Suppressor macrophage treated with lipopolysaccharide for 1 hour (primary cell): ENCODE data around the gene HOXC10.
A peak's percentile ranks its signal among the peaks of the same experiment; 100 is the strongest.

Source experiments
- DNase-seq, 3 donors: peaks; one replicate each; pipeline ENCODE4 v3.0.0-alpha.2; 2020 to 2022

HOXC10 gene

DNA sequence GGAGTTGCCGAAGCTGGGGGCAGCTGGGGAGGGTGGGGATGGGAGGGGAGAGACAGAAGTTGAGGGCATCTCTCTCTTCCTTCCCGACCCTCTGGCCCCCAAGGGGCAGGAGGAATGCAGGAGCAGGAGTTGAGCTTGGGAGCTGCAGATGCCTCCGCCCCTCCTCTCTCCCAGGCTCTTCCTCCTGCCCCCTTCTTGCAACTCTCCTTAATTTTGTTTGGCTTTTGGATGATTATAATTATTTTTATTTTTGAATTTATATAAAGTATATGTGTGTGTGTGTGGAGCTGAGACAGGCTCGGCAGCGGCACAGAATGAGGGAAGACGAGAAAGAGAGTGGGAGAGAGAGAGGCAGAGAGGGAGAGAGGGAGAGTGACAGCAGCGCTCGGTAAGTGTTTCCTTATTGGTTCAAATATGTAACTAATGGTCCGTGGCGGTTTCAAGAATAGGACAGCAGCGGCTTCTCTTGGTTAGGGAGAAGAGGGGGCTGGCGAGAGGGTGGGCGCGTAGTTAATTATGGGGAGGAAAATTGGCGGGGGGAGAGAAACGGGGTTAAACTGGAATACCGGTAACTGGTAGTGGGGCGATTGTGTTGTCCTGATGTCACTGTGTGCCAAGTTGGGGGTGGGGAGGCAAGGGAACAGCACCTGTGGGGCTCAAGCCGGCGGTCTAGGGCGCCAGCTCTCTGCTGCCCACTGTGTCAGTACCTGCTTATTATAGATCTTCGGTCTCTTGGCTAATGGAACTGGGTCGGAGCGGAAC, 32.3 kb downstream of the HOXC10 start:
- no peak for DNase-seq

DNA sequence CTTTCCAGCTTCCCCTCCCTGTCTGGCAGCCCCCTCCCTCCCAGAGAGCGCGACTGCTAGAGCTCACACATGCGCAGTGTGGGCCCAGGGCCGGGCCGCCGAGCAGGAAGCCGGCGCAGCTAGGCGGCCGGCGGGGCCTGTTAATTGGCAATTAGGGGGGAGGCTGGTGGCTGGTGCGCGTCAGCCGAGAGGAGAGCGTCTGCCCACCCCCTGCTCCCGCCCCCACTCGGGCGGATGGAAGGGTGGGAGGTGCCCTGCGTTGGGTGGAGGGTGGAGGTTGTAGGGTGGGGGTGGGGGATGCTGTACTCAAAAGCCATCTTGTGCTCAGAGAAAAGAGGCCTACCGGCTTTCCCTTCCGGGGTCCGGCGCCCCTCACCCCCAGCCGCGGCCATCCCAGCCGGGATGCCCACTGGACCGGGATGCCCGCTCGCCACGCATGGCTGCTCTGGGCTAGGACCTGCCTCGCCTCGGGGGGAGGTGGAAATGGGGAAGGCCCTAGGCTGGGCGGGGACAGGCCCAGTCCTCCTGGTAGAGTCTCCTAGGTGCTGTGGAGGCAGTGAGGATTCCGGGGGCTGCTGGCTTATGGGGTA, 33.0 kb downstream of the HOXC10 start:
- DNase-seq: peak in 1 of 3 donors; percentile 58

DNA sequence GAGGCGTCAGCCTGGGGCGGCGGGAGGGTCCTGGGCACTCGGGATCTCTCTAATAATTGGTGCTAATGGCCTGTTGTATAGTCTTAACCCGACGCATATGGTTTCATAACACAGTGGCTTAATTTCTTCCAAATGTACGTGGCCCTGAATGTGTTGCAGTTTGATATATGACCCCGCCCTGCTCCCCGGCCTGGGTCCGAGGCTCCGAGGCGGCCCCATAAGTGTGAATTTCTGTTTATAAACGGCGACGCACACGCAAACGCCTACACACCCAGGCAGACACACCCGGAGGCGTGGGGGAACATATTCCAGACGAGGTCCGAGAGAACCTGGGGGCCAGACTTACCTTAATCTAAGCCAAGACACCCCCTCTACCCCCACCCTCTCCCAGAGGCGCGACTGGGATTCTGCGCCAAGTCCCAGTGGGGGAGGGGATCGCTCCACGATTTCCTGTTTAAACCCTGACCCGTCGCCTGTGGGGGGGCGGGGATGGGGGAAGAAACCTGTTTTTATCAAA, 33.6 kb downstream of the HOXC10 start:
- DNase-seq: no peak

DNA sequence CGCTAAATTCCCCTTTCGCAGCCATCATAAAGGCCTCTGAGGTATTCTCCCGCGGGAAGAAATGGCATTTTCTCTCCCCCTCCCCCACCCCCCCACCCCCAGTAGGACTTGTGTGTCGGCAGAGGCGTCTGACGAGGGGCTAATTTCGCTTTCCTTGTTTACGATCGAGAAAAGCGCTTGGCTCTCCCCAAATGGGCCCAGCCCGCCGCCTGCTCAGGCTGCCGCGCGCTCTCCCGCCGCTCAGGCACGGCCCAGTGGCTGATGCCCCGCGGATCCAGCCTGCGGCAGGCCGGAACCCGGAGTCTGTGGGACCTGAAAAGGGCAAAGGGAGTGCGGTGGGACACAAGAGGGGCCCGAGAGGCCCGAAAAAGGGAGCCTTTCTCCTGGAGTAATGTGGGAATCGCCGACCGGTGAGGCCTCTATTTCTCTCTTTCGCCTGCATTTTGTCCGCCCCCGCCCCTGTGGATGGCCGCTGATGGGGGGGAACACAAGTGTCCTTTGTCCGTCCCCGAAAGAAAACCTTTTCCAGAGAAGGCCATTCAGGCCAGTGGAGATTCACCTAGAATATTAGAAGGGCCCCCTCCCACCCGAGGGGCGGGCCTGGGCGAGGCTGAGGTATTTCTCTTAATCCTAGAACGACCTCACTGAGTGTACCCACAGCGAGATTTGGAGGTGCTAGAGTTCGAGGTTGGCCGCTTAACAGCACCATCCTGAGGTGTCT, 34.3 kb downstream of the HOXC10 start:
- no peak for DNase-seq

DNA sequence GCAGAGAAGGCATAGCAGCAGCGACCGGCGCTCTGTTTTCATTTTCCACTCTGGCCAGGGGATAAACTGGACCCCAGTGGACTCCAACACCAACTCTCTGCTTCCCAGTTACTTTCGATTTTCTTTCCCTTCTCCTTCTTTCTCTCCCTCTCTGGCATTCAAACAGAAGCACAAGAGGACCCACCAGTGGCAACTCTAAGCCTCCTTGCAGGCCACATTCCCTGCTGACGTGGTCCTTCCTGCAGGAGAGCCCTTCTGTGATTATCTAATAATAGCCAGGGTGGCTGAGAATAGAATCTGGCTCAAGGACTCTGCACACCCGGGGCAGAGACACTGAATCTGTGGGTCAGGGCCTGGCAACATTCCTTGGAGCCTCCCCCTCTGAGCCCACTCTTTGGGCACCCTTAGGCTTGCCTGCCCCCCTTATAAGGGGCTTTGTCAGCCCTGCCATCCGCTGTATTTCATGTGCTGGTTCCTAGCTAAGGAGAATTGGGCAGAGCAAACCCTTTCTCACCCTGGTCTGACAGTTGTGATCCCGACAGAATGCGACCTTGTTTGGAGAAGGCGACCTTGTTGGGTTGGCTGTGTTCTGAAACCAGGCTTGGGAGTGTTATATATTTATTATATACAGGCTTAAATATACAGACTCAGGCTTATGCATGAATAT, 35.1 kb downstream of the HOXC10 start:
- no peak for DNase-seq

DNA sequence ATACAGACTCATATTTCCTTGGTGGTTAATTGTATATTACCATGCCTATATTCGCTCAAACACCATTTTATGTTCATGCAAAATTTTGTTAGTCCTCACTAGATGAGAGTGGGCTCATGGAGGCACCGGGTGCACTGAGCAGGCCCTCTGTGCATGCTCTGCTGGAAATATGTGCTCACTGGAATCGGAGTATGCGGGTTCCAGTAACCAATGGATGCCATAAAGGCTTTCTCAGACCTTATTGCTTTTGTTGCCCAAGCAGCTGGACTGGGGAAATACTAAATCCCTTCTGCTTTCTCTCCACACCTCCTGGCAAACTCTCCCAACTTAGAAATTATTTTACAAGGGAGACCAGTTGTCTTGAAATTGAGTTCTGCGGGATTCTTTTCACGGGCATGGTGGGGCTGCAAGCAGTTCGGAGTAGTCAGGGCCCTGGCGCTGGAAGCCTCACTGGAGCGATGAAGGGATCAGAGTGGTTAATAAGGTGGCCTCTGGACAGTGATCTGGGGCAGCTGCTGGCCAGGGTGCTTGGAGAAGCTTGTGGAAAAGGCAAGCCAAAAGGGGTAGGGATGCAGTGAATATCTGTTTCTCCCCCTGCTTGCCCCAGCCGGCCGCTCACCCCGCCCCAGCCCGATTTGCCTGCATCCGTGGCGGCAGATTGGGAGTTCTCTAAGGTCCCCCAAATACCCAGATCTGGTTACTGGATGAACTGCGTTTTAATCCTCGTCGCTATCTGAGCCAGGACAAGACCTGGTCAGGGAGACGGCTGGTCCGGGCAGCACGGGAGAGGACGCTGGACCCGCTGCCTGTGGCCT, 35.9 kb downstream of the HOXC10 start:
- DNase-seq: no peak

DNA sequence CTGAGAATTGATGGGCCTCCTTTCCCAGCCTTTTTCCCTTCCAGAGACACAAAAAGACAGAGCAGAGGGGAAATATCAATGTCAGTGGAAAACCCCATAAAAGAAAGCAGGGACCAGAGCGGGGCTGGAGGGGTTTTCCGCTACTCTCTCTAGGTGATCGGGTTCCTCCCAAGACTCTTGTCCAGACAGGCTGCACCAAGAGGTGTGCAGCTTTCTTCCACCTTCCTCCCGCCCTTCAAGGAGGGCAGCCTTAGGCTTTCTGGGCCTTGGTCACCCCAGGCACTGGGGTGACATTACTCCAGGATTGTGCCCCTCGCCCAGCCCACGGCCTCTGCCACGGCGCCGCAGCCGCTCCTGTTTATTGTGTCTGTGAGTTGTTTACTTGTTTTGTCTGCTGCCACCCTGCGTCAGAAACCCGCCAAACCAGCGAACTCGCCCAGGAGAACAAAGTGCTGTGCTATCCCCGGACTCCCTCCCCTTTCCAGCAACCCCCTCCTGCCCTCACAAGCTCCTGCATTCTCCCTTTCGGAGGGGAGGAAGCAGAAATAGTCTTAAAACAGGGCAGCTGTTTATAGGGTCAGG, 36.6 kb downstream of the HOXC10 start:
- no peak for DNase-seq

DNA sequence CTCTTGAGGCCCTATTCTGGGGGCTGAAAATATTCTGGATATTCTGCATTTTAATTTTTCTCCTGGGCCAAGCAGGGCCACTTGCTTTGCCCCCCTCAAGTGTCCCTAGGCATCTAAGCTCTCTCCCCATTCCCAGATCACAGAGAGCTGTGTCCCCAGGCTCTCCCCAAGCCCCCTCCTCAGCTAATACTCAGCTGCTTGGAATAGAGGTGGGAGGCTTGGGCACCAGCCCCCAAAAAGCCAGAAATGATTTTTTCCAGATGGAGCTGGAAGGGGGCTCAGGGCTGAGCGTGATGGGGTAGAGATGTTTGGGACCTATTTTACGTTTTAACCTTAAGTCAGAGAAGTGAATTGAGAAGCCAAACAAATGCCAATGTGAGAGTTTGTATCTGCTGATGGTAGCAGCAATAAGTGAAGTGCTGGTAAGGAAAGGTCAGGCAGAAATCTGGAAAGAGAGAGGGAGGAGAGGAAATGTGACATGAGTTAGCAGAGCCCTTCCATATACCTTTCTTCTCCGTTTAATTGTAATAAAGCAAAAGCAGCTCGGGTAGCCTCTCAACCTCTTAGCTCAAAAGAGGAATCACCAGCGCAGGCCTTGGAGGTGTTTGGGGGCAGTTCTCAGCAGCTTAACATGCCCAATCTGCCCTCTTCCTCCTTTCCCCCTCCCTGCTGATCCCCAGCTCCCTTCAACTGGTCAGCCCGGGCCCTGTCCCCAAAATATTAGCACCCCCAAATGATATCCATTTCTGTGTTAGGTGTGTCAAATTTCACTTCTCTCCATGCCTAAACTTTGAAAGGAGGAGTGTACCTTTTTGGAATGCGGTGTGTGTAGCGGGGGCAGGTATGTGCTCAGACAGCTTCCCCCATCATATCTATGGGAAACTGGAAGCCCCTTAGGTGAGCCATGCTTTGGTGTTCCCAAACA, 38.3 kb downstream of the HOXC10 start:
- DNase-seq: no peak

DNA sequence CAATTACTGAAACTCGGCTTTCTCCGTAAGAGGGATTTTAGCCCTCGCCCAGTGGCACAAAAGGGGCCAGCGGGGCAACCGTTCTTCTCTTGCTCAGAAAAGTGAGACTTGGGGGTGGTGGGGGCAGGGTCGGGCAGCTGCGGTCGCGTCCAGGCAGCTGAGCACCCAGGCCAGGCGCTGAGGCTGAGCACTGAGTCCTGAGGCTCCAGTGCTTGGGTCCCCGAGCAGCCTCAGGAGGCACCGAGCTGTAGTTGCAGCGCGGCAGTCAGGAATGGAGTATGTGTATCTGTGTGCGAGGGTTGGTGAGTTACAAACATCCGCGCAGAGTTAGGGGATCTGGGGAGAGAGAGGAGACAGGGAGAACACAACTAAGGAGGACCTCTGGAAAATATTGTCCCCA, 39.2 kb downstream of the HOXC10 start:
- DNase-seq: no peak

DNA sequence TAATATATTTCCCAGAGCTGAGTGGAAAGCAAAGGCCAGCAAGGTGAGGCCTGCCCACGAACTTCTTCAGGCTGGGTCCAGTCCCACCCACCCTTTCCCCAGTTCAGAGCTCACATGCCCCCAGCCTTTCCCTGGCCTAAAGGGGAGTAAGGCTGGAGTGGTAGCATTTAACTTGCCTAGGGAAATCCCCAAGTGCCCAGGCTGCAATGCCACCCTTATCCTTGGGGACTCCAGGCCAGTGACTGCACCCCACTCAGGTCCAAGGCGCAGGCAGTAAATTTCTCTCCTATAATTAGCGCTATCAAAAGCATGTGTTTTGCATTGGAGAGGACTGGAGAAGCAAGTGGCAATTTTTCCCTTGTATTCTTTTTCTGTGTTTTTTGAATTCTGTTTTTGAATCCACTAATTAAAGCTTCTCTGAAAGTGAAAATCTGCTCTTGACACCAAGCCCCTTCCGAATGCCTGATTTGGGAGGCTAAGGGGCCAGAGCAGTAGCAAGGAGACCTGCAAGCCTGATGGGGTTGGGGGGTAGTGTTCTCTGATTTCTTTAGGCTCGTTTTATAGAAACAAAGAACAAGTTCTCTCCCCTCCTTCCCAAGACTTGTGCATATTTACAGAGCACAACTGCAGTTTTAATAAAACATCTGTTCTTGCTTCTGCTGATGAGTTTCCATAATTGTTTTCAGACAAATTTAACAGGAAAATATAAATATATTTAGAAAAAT, 39.8 kb downstream of the HOXC10 start:
- no peak for DNase-seq

DNA sequence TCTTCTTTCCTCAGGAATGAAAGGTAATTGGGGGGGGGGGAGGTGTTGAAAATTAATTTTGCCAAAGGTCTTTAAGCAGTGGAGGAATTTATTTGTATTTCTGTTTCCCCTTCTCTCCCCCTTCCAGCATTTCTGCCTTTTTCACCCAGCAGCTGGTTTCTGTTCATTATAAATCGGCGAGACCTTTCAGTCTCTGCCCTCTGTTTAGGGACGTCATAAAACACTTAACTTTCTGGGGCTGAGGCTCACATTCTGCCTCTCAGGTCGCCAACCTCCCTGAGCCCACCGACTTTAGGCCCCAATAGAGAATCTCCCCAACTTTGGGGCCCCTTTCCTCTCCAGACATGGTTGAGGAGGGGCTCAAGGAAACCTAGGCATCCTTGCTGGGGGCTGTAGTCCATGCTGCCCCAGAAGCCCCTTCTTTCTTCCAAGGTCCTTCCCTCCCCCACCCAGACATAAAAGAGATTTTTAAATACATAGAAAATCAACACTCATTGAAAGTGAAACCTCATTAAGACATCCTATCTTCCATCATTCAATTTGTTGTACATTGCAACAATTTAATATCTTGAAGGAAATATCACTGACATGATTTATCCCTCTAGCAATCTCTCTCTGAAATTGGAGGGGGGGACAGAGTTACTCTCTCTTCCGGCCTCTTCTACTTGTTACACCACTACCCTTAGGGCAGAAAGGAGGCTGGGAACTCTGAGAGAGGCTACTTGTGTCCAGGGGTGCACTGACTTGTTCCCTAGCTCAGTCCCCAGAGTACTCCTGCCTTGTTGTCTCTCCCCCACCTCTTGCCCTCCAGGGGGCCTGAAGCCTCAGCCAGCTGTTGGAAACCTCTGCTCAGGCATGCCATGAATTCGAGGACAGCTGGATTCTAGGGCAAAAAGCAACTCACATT, 40.8 kb downstream of the HOXC10 start:
- no peak for DNase-seq

DNA sequence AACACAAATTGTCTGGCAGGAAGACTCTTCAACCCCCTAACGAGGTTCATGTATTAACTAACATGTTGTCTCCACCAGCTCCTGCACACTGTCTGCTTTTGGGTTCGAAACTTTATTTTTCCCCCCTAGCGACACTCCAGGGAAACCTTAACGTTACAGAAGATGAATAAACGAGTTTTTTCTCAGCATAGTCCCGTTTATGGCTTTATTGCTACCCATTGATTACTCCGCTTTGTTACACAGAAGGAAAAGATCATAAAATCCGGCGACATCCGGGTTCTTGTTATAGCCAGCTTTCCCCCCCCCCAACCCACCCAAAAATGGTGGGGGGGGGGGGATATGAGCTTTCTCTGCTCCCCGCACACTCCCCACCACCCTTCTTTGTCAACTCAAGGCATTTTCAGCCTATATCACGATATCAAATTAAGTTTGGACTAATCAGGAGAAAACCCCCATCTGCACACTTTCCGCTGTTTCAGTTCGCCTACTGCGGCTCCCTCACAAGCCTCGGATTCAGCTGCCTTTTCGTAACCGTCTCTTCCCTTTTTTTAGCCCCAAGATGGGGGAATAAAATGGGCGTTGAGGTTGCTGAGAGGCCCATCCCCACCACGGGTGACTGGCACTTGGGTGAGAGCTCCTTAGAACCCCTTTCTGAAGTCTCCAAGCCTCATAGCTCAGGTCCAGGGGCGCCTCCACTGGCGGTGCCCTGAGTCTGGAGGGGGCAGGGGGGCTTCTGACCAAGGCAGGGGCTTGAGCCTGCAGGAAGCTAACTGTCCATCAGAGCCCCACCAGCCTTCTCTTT, 41.9 kb downstream of the HOXC10 start:
- no peak for DNase-seq

DNA sequence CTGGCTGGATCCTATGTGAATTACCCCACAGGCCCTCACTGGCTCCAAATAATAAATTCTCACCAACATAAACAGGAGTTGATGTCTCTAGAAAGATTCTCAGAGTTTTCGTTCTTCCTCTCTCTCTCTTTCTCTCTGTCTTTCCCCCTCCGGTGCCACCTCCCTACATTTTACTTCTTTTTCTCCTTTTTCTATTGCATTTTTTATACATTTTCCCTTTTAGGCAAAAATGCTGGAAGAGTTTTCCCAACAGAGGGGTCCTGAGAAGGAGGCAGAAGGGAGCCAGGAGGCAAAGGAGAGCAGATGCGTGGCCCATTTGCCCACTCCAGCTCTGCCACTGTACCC, 42.5 kb downstream of the HOXC10 start:
- DNase-seq: no peak

DNA sequence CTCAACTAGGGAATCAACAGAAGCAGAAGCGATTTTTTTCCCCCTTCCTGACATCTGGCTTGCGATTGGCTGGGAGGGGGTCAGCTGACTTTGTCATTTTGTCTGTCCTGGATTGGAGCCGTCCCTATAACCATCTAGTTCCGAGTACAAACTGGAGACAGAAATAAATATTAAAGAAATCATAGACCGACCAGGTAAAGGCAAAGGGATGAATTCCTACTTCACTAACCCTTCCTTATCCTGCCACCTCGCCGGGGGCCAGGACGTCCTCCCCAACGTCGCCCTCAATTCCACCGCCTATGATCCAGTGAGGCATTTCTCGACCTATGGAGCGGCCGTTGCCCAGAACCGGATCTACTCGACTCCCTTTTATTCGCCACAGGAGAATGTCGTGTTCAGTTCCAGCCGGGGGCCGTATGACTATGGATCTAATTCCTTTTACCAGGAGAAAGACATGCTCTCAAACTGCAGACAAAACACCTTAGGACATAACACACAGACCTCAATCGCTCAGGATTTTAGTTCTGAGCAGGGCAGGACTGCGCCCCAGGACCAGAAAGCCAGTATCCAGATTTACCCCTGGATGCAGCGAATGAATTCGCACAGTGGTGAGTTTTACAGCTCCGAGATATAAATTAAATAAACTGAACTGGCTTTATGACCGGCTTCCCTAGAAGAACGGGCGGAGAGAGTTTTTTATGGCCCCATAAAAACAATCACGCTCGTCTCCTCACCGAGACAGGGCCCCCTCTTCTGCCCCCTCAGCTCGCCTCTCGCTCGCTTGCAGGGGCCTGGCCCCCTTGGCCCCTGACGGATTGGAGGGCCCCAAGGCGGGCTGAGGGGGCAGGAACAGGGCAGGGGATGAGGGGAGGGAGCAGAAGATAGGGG, 43.6 kb downstream of the HOXC10 start, which contains the start of gene HOXC6:
Gene HOXC6, plus strand, starts transcription at position 127 of the 888 bp plus-strand sequence. Its CDS starts 82 bp downstream, at position 209.
- no peak for DNase-seq

DNA sequence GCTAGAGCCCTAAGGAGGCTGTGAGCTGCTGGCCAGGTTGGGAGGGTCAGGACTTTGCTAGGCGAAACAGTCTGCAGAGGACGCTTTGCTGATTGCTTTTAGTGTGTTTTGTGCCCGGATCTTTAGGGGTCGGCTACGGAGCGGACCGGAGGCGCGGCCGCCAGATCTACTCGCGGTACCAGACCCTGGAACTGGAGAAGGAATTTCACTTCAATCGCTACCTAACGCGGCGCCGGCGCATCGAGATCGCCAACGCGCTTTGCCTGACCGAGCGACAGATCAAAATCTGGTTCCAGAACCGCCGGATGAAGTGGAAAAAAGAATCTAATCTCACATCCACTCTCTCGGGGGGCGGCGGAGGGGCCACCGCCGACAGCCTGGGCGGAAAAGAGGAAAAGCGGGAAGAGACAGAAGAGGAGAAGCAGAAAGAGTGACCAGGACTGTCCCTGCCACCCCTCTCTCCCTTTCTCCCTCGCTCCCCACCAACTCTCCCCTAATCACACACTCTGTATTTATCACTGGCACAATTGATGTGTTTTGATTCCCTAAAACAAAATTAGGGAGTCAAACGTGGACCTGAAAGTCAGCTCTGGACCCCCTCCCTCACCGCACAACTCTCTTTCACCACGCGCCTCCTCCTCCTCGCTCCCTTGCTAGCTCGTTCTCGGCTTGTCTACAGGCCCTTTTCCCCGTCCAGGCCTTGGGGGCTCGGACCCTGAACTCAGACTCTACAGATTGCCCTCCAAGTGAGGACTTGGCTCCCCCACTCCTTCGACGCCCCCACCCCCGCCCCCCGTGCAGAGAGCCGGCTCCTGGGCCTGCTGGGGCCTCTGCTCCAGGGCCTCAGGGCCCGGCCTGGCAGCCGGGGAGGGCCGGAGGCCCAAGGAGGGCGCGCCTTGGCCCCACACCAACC, 44.8 kb downstream of the HOXC10 start:
- DNase-seq: no peak

DNA sequence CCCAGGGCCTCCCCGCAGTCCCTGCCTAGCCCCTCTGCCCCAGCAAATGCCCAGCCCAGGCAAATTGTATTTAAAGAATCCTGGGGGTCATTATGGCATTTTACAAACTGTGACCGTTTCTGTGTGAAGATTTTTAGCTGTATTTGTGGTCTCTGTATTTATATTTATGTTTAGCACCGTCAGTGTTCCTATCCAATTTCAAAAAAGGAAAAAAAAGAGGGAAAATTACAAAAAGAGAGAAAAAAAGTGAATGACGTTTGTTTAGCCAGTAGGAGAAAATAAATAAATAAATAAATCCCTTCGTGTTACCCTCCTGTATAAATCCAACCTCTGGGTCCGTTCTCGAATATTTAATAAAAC, 45.5 kb downstream of the HOXC10 start:
- DNase-seq: no peak
